Measurements from ENCODE around the gene FBXL7. TPM values are rescaled to one million over a fixed set of nuclear protein-coding genes. Genes with fewer than 3 reads are reported as not detected.

The FBXL7 gene
- total RNA-seq, 1 experiment from 2014 or later, result not detected

- in situ Hi-C loops (cut with HindIII; ENCODE audit: low pct_unique_long_range_greater_than_20kb, low sequenced_read_pairs), result no loop called here
Observed at GRCh38 chr5:15614679-15615078, 114.7 kb downstream of the FBXL7 start.

DNA sequence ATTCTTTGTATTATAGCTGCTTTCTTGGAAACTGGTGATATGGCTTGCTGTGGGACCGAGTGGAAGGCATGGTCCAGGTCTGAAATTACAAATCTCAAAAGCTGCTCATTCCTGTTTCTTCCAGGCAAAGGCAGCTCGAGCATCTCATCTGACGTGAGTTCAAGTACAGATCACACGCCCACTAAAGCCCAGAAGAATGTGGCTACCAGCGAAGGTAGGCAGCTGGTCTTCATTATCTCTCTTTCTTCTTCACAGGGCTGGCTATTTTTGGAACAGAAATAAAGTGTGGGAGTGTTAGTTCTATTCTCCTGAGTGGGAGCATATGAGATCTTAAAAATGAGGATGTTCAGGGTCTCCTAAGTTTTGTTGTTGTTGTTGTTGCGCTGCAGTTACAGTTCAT lies 115.9 kb downstream of the FBXL7 start:
- POLR2A ChIA-PET, result no interaction called here
- DNase-seq (ENCODE audit: low read depth, low spot score), result no peak
- H3K9me3 ChIP-seq (ENCODE audit: control insufficient read depth, insufficient read depth, low read depth, low read length), result no peaks in the 10 kb centered on the region
- no peaks in the 10 kb centered on the region for H3K4me1 ChIP-seq (ENCODE audit: control insufficient read depth, insufficient read depth, low read length)
- BruUV-seq (replicated peaks), result no TSS peak
- TF ChIP-seq SIN3A (IDR thresholded peaks at IDR 0.05; ENCODE audit: borderline replicate concordance, insufficient read depth, low read depth, low read length) (no peak), POLR2AphosphoS5 (IDR thresholded peaks at IDR 0.05; ENCODE audit: low read depth, low read length) (no peak), CTCF (IDR thresholded peaks at IDR 0.05) (no peak), TCF7L2 (IDR thresholded peaks at IDR 0.05; ENCODE audit: low read depth, low read length) (no peak)
- TF ChIP-seq, protein P1, sequence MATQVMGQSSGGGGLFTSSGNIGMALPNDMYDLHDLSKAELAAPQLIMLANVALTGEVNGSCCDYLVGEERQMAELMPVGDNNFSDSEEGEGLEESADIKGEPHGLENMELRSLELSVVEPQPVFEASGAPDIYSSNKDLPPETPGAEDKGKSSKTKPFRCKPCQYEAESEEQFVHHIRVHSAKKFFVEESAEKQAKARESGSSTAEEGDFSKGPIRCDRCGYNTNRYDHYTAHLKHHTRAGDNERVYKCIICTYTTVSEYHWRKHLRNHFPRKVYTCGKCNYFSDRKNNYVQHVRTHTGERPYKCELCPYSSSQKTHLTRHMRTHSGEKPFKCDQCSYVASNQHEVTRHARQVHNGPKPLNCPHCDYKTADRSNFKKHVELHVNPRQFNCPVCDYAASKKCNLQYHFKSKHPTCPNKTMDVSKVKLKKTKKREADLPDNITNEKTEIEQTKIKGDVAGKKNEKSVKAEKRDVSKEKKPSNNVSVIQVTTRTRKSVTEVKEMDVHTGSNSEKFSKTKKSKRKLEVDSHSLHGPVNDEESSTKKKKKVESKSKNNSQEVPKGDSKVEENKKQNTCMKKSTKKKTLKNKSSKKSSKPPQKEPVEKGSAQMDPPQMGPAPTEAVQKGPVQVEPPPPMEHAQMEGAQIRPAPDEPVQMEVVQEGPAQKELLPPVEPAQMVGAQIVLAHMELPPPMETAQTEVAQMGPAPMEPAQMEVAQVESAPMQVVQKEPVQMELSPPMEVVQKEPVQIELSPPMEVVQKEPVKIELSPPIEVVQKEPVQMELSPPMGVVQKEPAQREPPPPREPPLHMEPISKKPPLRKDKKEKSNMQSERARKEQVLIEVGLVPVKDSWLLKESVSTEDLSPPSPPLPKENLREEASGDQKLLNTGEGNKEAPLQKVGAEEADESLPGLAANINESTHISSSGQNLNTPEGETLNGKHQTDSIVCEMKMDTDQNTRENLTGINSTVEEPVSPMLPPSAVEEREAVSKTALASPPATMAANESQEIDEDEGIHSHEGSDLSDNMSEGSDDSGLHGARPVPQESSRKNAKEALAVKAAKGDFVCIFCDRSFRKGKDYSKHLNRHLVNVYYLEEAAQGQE (IDR thresholded peaks at IDR 0.05; ENCODE audit: insufficient read depth in 1 of 2, low read depth in 2 of 2, low read length in 1 of 2), result no peak
- H3K27me3 ChIP-seq (ENCODE audit: control insufficient read depth, insufficient read depth, low read length), result no peaks in the 10 kb centered on the region
- no peak overlapping the region for H3K27ac ChIP-seq (ENCODE audit: low read length)
- H3K4me3 ChIP-seq (ENCODE audit: low read depth in 2 of 2, low read length in 2 of 2), result no peak overlapping the region
- in situ Hi-C loops (cut with HindIII; ENCODE audit: low pct_unique_long_range_greater_than_20kb, low sequenced_read_pairs) (no loop called here), intact Hi-C loops (cut with micrococcal nuclease; ENCODE audit: unreplicated experiment) (no loop called here)
- ATAC-seq, result no peak
- H3K36me3 ChIP-seq (ENCODE audit: control insufficient read depth, insufficient read depth, low read length), result no peaks in the 10 kb centered on the region
- CTCF ChIA-PET, result no interaction called here

More at GRCh38 chr5:15614679-15615078, 114.7 kb downstream of the FBXL7 start:
- ATAC-seq (no peak), DNase-seq (ENCODE audit: low read depth, low spot score) (no peak)
- Histone ChIP-seq H3K27me3 (ENCODE audit: control insufficient read depth, insufficient read depth, low read length) (no peaks in the 10 kb centered on the region), H3K4me3 (ENCODE audit: low read depth in 2 of 2, low read length in 2 of 2) (no peak overlapping the region), H3K27ac (ENCODE audit: low read length) (no peak overlapping the region), H3K4me1 (ENCODE audit: control insufficient read depth, insufficient read depth, low read length) (no peaks in the 10 kb centered on the region), H3K9me3 (ENCODE audit: control insufficient read depth, insufficient read depth, low read depth, low read length) (no peaks in the 10 kb centered on the region), H3K36me3 (ENCODE audit: control insufficient read depth, insufficient read depth, low read length) (no peaks in the 10 kb centered on the region)
- intact Hi-C loops (cut with micrococcal nuclease; ENCODE audit: unreplicated experiment), result no loop called here
- ChIA-PET POLR2A (no interaction called here), CTCF (no interaction called here)
- TF ChIP-seq TCF7L2 (IDR thresholded peaks at IDR 0.05; ENCODE audit: low read depth, low read length) (no peak), SIN3A (IDR thresholded peaks at IDR 0.05; ENCODE audit: borderline replicate concordance, insufficient read depth, low read depth, low read length) (no peak), POLR2AphosphoS5 (IDR thresholded peaks at IDR 0.05; ENCODE audit: low read depth, low read length) (no peak), CTCF (IDR thresholded peaks at IDR 0.05) (no peak)
- TF ChIP-seq, protein P1 (IDR thresholded peaks at IDR 0.05; ENCODE audit: insufficient read depth in 1 of 2, low read depth in 2 of 2, low read length in 1 of 2), result no peak
- no TSS peak for BruUV-seq (replicated peaks)

Measured in Panc1 (cell line).